Activated T-helper 1 cell treated with anti-CD3 and anti-CD28 coated beads, Interleukin-2, amount 50 U/mL, for 16 hours (primary cell): ENCODE results near the gene TNNI3K.

Experiments
- DNase-seq, 2 donors: peaks; one replicate each; pipeline ENCODE4 v3.0.0-alpha.2; 2020; ENCODE audit warnings: low read depth in 1 of 2, low spot score in 1 of 2

TNNI3K gene

DNA sequence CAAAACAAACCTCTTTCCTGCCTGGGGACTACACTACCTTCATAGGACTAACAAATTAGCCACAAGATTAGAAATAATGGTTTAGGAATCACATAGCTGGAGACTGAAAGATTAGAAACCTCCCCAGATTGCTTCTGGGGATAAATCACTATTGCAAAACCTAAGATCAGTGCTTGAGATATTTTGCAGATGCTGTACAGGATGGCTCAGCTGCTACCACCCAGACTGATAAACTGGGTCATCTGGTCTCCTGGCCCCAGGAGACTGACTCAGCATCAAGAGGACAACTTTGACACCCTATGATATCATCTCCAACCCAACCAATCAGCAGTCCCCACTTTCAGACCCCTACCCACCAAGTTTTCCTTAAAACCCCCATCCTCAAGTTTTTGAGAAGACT lies 140.2 kb downstream of the TNNI3K start:
- no peak for DNase-seq

DNA sequence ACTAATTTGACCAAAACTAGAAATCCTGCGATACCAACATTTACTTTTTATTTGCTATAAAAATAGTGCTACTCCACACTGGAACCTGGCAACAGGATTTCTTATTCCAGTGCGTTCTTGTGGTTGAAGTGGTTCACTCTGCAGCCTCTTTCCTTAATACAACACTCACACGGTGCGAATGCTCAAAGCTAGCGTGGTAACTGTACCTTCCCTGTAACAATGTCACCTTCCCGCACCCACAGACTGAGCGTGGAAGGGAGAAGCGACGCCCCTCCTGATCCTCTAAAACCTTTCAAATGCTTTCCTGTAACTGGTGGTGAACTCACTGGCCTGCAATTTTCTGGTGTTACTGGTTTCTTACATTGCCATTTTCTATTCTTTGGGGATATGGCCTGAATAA lies 145.1 kb downstream of the TNNI3K start:
- DNase-seq = no peak

DNA sequence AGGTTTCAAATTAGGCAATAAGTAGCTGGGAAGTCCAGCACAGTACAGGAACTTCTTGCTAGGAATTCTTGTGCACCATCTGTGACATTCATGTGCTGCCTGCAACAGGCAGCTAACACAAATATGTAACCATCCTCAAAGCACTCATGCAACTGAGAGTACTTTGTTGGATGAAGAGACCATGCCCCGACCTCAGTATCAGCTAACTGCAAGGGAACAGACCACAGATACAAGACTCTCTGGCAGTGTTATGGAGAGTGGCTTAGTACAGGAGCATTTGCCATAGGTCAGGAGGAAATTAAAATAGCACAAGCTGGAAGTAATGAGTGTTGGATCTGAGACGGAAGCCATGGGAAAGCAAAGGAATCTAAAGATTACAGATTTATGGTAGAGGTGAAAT lies 153.7 kb downstream of the TNNI3K start:
- DNase-seq = no peak

DNA sequence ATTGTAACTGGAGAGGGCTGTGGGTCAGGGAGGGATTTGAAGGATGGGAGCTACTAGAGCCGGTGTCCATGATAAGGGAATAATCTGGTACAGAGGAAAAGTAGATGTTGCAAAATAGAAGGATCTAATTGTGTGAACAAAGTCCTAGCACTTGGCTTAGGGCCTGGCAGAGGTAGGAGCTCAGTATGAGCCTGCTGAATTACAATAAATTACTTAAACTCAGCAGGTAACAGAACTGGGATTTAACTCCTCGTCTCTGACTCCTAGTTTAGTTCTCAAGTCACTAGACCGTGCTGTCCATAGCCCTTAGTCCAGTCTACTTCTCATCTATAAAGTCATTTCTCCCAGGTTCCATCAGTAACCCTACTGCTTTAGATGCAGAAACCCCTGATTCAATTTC lies 157.0 kb downstream of the TNNI3K start:
- no peak for DNase-seq

DNA sequence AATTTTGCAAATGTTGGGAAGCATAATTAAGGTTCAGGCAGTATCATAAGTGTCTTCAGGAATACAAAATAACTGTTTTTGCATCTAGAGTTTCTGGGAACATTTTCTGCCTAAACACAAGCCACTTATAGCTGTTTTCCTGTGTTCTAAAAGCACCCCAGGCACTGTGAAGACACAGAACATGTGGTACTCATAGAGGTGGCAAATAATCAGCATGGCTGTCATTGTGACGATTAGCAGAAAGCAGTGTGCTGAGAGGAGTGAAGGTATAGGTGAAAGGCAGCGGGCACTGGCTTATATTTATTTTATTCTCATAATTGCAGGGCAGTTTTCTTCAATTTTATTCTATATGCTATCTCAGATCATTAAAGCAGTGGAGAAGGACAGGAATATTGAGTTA lies 157.7 kb downstream of the TNNI3K start:
- DNase-seq = no peak

DNA sequence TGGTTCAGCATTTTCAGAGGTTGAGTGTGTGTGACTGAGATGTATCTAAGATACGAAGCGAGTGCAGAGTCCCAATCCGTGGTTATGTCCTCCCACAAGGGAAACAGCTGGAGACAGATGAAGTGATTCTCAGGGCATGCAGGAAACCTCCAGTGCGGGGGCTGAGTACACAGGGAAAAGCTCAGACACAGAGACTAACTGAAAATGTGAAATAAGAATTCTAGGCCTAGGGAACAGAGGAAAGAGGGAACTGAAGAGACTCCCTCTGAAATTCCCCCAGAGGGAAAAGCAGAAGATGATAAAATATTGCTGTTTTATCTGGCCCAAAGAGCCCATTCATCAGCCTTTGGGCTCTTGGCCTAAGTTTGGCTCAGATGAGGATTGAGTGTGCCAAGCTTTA lies 160.4 kb downstream of the TNNI3K start:
- no peak for DNase-seq

DNA sequence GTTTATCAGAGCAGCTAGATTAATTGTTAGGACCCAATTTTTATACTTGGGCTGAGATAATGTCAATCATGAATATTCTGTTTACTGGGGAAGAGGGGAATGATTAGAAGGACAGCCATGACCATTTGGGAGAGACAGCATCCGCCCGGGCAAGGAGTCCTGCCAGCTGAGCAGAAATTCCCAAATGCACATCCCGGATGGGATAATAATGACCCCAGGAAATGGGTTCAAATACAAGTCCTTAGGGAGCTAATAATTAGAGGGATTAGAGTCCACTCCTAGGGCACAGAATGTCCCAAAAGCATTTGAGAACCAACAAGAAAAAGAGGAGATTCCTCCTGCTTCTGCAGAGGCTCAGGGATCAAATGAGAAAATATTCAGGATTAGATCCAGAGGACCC lies 161.3 kb downstream of the TNNI3K start:
- DNase-seq = no peak

DNA sequence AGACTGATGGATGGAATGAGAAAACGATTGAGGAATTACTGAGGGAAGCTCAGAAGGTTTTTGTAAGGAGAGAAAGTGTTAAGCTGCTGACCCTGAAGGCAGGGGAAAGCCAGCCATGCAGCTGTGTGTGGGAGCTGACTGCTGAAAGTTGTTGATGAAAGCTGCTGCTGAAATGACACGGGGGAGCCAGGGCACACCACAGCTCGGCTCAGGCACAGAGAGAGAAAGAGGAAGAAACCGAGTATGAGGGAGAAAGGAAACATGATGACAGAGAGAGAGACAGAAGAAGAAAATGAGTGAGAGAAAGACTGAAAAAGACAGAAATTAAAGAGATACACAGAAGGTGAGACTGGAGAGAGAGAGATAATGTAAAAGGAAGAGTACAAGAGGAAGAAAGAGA lies 161.7 kb downstream of the TNNI3K start:
- DNase-seq = no peak

DNA sequence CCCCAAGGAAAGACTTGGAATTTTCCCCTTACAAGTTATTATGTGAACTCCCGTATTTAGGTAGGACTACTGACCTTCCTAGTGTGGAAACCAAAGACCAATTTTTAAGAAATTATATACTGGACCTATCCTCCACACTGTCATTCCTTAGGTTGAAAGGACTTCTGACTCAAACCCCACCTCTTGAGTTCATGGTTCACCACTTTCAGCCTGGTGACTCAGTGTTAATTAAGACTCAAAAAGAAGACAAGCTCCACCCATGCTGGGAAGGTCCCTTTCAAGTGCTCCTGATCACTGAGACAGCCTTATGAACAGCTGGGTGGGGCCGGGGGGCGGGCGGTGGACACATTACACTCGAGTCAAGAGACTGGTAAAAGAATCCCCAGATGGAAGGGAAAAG lies 164.1 kb downstream of the TNNI3K start:
- no peak for DNase-seq

DNA sequence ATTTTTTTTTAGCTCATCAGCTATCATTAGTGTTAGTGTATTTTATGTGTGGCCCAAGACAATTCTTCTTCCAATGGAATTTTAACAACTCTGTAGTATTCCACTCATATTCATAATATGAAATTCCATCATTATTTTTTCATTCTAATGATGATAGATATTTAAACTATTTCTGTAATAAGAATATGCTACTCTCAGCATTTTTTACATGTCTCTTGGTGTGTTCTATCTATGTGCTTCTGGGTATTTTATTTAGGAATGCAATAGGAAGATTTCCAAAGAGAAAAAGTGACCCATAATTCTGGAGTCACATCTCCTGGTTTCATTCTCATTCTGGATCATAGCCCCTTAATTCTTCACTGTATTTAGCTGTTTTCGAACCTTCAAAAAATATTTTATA lies 167.7 kb downstream of the TNNI3K start:
- DNase-seq = no peak

DNA sequence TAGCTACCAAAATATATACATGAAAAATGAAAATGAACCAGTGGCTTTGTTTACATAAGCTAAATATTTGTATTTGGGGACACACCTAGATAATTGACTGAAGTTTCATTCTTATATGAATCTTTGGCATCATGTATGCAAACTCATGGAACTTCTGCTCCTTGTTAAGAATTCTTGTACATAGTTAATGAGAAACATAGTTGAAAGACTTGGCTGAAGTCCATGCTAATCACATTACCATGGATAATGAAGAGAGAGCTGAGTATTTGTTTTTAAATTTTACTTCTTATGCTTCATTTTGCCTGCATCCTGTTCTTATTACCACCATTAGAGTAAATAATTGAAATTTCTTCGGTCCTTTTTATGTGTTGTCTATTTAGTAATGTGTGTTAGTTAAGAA lies 168.4 kb downstream of the TNNI3K start:
- DNase-seq = no peak

DNA sequence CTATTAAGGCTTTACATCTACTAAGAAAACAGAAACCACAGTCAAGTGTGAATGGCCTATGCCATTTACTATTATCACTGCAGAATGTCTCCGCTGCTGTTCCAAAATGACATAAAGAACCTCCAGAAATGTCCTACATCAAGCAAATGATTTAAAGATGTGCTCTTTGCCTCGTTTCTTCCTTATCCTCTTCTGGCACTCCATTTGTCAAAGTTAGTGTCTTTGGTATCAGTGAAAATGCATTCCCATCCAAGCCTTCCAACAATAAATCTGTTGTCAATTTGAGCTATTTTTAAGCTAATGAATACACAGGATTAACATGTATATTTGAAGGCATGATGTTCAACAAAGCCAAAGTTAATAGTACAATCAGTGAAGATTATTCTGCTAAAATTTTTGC lies 171.6 kb downstream of the TNNI3K start:
- no peak for DNase-seq

DNA sequence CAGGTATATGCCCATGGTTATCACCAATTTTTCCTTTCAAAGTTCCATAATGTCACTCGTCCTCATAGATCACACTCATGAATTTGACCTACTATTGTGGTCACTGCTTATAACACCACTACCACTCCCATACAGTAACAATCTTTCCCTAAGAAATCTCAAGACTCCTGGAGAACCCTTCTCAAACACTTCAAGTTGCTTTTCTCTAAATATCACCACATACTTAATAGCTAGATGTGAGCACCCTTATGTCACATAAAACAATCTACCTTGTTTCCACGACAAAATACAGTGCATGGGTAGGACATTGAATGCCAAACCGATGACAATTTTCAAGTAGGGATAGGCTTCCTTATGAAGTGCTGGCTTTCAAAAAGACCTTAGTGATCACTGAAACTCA lies 172.7 kb downstream of the TNNI3K start:
- DNase-seq = no peak

DNA sequence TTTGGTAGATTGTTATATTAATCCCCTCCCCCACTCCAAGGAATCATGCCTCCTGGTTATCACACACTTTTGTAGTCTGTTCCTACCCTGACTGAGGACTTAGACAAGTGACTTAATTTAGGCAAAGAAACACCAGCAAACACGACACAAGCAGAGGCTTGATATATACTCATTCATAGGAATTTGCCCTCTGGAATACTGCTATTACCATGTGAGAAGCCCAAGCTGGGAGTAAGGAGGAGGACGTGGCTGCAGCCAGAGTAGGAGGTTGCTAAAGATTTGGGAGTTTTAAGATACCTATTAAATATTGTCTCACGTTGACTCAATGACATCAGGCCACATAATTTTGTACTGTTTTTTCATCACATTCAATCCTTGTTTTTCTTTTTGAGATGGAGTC lies 177.1 kb downstream of the TNNI3K start:
- DNase-seq = no peak

DNA sequence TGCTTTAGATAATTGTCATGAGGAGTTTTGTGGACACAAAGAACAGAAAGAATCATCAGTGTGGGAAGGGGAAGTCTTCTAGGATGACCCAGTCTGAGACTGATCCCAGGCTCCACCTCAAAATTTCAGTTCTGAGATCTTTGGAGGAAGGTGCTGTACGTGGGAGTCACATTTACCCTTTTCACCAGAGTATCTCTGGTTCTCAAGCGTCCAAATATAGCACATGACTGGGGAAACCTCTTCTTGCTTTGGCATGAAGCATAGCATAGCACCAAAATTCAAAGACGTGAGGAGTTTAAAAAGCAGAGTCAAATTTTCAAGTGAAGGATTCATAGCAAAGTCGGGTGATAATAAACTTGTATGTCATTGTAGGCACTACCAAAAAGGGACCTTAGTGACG lies 180.7 kb downstream of the TNNI3K start:
- DNase-seq = no peak

DNA sequence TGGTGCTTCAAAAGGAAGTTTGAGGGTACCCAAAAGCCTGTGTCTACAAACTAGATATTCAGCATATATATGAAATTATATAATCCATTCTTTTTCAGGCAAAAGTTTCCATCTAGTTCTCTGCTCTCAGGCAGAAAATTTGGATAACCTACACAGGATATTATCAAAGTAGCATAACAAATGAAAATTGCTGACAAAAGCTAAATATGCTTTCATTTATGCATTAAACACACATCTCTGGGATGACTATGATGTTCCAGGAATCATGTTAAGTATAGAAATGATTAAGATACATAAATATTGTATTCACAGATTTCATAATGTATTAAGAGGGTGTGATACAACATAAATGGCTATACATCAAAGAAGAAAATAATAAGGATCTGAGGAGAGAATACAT lies 184.4 kb downstream of the TNNI3K start:
- no peak for DNase-seq

DNA sequence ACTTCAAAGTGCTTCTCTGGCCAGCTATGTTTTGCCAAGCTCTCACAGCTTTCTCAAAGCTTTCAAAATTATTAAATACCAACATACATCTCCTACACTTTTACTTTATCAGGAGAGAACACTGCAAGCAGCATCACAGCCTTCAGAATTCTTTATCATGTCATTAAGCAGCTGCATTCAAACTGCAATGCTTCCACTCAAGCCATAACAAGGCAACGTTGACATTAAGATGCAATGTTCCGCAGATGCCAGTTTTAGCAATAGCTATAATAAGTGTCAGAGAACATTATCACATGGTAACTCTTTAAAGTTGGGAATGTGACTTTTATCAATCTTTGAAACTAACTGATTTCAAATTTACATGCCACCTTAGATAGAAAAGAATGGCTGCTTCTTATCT lies 185.3 kb downstream of the TNNI3K start:
- no peak for DNase-seq

DNA sequence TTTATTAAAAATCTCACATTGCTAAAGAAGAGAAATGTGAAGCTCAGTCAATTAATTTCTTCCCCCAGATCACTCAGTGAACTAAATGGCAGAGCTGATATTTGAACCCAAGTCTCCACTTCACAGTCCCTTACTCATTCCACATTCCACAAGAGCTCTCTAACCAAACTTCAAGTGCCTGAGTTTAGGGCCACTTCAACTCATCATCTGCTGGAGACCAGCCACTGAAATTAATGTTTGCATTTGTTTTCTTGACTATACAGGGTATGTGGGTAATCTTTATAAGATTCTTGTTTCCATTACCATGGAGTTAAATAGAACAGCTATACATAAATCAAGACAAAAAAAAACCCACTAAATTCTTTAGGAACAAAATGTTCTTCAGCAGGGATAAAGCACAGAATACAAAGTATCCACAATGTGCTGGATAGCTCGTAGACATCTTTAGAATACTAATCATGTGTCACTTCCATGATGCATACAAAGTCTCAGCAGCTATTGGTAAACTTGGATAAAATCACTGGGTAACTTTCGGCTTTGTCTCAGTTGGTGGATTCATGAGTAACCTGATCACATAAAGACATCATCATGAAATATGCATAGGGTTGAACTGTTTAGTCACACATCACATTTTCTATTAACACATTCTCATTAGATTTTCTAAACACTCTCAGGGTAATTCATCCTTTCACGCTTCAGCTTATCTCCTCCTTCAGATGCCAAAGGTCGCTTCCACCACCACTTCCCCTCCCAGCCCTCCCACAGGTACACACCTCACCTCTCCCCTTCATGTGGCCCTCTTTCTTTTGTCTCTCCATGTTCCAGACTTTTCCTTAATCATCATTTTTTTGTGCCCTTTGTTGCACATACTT lies 187.5 kb downstream of the TNNI3K start:
- DNase-seq = no peak

DNA sequence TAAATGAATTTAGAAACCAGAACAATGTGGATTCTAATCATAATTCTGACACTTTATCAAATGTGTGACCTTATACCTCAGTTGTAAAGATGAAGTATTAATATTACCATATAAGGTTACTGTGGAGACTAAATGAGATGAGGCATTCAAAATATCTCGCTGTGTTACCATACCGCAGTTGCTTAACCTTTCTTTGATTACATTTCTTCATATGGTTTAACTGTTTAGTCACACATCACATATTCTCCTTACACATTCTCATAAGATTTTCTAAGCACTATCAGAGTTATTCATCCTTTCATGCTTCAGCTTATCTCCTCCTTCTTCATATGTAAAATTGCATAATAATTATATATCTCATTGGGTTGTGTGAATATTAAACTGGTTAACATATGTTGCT lies 188.3 kb downstream of the TNNI3K start:
- no peak for DNase-seq

DNA sequence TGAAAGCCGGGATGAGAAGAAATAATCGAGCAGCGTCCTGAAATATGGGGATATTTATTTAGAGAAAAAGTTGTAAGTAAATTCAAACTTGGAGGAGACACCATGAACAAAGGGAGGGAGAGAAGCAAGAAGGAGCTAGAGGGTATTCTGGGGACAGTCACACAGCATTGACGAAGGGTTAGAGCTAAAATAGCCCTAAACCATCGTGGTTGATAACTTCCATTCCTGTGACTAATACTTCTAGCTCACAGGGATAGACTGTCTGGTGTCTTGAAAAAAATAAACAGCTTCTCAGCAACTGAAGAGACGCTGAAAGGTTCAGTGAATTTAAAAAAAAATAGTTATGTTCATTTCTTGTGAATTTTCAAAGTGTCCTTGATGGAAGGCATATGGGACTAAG lies 190.5 kb downstream of the TNNI3K start:
- no peak for DNase-seq

DNA sequence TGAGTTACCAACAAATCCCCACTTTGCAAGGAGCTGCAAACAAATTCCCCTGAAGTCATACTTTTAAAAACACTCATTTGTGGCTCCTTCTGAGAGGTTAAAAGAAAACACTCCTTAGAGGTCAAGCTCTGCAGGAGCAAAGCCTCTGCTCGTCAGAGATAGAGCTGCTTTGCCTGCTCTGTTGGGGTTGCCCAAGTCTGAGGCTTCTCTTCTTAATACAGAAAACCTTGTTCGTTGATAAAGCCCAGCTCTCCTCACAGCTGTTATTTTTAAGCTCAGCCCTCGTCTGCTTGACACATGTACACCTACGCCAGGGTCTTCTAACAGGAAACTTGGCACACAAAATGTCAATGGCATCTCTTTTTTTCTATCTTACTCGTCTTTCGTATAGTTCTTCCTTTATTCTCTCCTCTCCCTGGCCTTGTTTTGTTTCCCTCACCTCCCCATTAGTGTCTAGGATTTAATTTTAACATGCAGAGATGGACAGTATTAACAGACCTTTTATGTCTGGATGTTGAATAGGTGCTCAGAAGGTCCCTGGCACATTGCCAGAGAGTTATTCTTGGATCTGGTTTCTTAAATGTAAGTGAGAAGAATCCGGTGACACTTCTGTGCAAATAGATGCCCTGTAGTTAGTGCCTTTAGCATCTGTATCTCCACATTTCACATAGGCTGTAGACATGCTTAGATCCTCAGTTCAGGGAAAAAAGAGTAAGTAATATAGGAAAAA lies 191.2 kb downstream of the TNNI3K start:
- DNase-seq = no peak

DNA sequence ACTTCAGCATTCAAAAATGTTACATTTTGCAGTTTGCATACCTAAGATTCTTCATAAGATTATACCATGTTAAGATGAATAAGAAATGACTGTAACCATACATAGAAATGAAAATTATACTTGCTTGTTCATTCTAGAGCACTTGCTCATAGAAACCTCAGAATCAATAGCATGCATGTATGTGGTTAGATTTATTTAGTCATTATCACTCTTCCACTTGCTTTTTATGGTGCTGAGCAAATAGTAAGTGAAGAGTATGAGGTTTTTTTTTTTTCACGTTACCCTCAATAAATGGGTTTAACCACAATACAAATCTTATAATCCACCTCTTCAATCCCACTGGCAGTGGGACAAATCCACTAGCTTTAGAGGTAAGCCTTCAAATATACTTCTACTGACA lies 192.5 kb downstream of the TNNI3K start:
- no peak for DNase-seq

DNA sequence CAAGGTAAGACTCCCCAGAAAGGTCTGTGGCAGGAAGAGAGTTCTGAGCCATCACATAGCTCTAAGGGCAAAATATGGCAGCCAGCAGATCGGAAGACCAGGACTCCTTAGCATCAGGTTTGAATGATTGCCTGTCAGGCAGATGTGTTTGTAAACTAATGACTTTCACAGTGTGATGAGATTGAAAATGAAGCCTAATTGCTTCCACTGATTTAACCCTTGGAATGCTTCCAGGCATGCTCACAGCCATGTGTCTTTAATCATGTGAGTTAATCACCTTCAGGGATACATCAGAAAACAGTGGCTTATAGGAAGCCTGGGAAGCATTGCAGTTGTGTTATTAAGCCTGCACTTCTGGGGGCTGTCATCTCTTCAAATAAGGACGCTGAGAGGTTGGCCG lies 194.4 kb downstream of the TNNI3K start:
- no peak for DNase-seq
